ENCODE measurements around the gene GRIFIN.

GRCh38 chr7:2517026-2517425 is 40.8 kb upstream of the GRIFIN start:
- TF ChIP-seq CTCF (conservative IDR thresholded peaks at IDR 0.05 in 1 of 2, IDR thresholded peaks at IDR 0.05 in 1 of 2; ENCODE audit: low read depth in 1 of 2, low read length in 2 of 2) (no peak), EZH2 (IDR thresholded peaks at IDR 0.05; ENCODE audit: low read length, missing control alignments) (no peak)

All from fibroblast of lung (primary cell).